Activated CD4-positive, alpha-beta T cell treated with anti-CD3 and anti-CD28 coated beads, Interleukin-2, amount 50 U/mL, for 16 hours (primary cell): ENCODE measurements around the gene CAMK2G.
"Not testable (repeated sequence)": the region's sequence is repeated elsewhere in the genome, so short reads cannot be mapped to it uniquely, and the experiment has no call there.

Source experiments
- DNase-seq: peaks from one replicate; pipeline ENCODE4 v3.0.0-alpha.2; 2020

The CAMK2G gene

DNA sequence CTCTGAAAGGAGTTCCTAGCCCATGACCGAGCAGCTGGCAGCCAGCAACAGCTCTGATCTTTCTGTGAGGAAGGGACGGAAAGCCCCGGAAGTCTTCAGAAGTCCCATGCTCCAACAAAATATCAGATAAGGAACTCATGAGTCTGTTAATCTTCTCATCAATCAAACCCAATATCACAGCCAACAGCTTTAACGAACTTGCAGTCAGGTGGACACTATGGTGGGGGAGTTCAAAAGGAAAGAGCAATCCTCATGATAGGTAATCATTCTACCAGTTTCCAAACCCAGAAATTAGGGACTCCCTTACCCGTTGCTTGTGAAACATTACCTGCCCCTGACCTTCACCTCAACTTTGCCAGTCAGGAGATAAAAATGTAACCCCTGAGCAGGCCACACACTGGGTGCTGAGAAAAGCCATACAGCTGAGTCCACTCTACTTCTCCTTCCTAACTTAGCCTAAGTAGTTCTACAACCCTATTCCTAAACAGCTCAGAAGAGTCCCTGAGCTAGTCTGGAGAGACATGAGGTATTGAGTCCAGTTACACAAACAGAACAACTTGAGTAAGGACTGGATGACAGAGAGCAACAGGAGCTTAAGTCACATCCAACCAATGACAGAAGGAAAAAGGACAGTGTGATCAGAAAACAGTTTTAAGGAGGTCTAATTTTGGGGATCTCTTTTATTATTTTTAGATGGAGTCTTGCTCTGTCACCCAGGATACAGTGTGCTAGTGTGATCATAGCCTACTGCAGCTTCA lies 65.1 kb downstream of the CAMK2G start:
- DNase-seq: no peak

DNA sequence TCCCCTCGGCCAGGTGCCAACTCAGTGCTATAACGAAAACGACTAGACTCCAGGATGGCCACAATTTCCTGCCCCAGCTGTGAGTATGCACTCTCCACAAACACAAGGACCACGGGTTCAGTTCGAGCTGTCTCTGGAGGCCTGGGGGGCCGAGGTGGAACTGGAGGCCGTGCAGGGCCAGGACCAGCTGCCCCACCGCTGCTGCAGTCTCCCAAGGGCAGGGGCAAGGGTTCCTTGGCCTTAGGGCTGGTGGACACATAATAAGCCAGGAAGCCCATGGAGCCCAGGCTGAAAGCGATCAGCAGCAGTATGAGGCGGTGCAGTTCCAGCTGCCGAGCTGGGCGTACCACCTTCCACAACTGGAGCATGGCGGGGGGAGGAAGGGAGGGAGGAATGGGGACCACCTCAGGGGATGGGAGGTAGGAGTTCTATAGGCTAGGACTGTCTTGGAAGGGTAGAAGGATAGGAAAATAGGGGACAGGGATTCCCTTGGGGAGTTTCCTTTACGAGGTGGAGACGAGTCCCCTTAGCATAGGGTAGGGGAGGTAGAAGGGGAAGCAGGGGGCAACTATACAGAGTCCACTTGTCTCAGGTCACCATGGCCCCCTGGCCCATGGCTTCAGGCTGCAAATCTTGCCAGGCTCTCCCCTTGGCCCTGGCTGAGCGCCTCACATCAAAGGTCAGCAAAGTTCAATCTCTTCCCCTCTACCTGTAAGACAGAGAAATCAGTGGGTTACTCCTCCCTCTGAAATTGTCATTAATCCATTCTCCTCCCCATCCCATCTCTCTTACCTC lies 66.1 kb downstream of the CAMK2G start:
- no peak for DNase-seq

DNA sequence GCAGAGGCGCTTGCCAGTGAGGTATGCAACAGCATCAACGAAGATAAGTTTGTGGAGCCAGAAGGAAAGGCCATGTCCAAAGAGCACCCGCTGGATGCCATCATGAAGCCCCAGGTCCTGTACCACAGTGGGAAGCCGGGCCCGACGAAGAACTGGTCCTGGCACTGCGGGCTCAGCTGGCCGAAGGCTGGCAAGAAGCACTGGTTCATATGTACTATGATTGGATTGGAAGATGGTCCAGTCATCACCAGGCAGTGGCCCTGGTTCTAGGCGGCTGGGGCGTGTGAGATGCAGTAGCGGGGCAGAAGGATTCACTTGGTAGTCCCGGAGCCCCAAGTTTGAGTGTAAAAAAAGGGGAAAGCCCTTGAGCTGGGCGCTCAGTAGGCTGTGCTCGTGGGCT lies 66.9 kb downstream of the CAMK2G start:
- DNase-seq: no peak

DNA sequence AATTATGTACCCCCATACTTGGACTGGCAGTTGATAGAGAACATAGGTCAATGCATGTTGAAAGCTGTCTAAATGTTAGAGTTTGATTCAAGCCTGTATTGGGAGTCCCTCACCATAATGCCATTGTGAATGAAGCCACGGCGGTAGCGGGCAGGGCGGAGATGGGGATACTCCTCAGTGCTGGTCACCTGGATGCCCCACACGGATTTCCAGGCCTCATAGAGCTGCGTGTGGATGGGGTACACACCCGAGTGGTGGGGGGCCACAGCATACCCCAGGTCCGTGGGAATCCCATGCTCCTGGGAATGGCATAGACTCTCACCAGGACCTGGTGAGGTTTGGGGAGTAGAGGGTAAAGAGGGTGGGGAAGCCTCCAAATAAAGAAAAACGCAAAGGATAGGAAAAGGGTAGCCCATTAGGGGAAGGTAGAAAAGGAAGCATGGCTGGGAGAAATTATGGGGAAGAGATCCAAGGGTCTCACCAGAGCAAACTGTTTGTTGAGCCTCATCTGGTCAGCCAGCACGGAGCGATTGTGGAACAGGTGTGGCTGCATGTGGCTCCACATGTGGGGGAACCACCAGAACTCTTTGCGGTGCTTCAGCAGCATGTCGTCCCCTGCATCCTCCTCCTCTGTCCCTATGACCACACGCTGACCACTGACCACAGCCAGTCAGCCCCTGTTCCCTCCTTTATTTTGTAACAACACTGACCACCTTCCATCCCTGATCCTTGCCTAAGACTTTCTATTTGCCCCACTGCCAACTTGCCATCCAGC lies 68.0 kb downstream of the CAMK2G start:
- no peak for DNase-seq

DNA sequence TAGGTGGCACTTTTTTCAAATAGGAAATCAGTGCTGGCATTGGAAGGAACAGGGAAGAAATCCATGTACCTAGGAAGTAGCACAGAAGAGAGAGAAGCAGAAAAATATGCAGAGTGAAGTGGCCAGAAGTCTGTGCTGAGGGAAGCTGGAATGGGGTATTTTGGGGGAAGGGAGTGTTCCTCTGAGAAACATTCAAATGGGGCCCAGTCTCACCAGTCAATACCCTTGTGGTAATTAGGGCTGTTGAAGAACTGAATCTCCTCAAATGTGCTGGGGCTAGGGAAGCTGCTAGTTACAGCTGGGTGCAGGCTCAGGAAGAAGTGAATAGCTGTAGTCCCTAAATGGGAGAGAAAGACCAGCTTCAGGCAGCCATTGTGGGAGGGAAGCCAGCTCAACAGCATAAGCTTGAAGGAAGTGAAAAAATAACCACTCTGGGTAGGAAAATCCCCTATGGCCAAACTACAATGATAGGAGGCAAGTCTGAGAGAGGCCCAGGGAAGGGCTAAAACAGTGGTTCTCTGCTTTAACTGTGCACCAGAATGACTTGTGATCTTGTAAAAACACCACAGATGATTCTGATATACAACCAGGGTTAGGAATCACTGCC lies 70.6 kb downstream of the CAMK2G start:
- DNase-seq: no peak

DNA sequence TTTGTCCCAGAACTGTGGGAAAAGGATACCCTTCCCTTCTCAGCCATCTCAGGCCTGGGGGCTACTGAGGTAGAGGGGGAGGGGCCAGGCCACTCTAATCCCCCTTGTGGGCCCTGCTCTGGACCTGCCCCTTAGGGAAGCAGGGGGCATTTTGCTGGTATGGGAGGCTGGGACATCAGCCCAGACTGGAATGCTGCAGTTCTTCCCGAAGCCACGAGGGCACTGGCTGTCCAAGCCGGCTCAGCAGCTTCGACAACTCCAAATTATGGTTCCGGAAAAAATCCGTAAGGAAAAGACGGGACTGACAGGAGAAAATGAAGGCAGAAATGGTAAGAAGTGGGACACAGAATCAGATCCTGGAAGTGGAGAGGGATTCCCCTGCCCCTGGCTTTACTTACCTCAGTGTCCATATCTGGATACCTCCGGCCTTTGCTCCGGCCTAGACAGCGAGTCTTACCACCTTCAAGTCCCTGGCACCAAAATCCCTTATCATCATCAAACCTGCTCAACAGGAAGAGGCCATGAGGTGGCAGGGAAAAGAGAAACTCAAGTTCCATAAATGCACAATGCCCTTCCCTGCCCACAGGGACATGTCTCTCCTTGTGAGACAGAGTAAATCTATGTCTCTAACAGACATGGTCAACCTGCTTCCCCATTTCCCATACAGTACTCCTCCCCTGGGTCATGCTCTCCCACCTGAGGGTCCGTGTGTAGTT lies 71.9 kb downstream of the CAMK2G start:
- no peak for DNase-seq

DNA sequence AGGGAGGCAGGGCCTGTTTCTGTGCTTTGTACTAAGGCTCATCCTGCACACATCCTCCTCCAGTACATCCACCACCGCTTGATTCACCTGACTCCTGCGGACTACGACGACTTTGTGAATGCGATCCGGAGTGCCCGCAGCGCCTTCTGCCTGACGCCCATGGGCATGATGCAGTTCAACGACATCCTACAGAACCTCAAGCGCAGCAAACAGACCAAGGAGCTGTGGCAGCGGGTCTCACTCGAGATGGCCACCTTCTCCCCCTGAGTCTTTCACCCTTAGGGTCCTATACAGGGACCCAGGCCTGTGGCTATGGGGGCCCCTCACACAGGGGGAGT lies 73.1 kb downstream of the CAMK2G start:
- no peak for DNase-seq

DNA sequence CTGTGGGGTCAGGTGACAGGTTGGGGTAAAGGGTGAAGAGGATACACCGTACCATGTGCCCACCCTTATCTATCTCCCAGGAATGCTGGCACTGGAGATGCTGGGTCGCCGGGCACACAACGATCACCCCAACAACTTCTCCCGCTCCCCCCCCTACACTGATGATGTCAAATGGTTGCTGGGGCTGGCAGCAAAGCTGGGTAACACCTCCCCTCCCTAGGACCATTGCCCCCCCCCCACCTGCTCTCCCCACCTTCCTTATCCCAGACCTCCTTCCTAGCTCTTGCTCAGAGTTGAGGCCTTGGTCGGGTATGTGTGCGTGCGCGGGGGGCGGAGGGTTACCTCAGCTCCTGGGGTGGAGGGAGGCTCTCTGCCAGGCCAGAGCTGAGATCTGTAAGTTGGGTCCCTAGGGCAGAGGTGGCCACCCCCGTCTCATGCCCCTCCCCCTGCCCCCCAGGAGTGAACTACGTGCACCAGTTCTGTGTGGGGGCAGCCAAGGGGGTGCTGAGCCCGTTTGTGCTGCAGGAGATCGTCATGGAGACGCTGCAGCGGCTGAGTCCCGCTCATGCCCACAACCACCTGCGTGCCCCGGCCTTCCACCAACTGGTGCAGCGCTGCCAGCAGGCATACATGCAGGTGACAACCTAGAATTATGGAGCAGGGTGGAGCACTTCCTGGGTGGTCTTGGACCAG lies 73.6 kb downstream of the CAMK2G start:
- no peak for DNase-seq

DNA sequence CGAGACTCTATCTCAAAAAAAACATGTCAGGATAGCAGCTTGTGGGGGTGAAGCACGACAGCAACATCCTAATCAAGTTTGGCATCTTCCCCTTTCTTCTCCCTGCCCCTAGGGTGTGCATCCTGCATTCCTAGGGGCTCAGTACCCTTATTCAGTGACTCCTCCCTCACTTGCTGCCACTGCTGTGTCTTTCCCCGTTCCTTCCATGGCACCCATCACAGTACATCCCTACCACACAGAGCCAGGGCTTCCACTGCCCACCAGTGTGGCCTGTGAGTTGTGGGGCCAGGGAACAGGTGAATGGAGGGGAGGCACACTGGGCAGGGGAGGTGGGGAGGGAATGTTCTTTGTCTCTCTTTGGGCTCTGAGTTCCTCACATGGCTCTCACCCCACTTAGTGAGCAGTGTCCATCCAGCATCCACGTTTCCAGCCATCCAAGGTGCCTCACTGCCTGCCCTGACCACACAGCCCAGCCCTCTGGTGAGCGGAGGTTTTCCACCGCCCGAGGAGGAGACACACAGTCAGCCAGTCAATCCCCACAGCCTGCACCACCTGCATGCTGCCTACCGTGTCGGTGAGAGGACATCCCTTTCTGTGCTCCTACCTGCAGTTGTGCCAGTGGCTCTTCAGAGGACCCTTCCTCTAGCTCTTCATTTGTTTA lies 74.3 kb downstream of the CAMK2G start:
- no peak for DNase-seq

DNA sequence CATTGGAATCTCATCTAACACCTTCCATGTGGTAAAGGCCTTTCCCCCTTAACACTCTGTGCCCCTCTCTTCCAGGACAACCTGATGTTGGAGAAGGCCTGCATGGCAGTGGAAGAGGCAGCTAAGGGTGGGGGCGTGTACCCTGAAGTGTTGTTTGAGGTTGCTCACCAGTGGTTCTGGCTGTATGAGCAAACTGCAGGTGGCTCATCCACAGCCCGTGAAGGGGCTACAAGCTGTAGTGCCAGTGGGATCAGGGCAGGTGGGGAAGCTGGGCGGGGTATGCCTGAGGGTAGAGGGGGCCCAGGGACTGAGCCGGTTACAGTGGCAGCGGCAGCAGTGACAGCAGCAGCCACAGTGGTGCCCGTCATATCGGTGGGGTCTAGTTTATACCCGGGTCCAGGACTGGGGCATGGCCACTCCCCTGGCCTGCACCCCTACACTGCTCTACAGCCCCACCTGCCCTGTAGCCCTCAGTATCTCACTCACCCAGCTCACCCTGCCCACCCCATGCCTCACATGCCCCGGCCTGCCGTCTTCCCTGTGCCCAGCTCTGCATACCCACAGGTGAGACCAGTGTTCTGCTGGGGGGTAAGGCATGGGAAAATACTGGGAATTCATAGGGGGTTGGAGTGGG lies 75.3 kb downstream of the CAMK2G start:
- DNase-seq: no peak

DNA sequence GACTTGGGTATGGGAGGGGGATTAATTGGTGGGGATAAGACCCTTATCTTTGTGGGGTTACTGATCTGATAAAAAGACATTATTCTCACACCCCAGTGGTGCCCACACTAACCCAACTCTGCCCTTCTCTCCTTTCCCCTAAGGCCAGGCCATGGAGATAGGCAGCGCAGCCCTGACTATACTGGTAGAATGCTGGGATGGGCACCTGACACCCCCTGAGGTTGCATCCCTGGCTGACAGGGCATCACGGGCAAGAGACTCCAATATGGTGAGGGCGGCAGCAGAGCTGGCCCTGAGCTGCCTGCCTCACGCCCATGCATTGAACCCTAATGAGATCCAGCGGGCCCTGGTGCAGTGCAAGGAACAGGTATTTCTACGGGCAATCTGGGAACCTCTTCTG lies 76.3 kb downstream of the CAMK2G start:
- DNase-seq: no peak

DNA sequence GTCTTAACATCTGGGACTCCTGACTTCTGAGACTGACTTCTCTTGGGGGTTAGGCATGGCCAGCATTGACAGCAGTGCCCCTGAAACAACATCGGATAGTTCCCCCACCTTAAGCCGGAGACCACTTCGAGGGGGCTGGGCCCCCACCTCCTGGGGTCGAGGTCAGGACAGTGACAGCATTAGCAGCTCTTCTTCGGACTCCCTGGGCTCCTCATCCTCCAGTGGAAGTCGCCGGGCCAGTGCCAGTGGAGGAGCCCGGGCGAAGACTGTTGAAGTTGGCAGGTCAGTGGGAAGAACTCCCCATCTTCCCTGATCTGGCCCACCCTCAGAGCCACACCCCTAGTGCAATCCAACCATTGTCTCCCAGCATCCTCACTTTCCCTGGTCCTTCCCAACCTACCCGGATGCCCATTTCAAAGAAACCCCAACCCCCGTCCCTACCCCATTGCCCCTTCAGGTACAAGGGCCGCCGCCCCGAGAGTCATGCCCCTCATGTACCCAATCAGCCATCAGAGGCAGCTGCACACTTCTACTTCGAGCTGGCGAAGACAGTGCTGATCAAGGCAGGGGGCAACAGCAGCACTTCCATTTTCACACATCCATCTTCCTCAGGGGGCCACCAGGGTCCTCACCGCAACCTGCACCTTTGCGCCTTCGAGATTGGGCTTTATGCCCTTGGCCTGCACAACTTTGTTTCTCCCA lies 76.9 kb downstream of the CAMK2G start:
- no peak for DNase-seq

DNA sequence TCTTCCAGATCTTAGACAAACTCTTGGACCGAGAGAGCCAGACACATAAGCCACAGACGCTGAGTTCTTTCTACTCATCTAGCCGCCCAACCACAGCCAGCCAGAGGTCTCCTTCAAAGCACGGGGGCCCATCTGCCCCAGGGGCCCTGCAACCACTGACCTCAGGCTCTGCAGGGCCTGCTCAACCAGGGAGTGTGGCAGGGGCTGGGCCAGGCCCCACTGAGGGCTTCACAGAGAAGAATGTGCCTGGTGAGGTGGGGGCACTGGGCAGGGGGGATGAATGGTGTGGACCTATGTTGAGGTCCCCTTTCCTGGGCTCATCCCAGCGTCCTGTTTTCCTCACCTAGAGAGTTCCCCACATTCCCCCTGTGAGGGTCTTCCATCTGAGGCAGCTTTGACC lies 77.6 kb downstream of the CAMK2G start:
- DNase-seq: no peak

DNA sequence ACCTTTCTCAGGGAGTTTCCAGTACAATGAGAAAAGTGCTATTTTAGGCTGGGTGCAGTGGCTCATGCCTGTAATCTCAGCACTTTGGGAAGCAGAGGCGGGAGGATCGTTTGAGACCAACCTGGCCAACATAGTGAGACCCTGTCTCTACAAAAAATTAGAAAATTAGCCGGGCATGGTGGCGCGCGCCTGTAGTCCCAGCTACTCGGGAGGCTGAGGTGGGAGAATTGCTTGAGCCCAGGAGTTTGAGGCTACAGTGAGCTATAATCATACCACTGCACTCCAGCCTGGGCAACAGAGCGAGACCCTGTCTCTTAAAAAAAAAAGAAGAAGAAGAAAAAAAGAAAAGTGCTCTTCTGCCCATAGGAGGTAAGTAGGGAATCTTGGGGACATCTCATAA lies 78.3 kb downstream of the CAMK2G start:
- DNase-seq: not testable (repeated sequence)

DNA sequence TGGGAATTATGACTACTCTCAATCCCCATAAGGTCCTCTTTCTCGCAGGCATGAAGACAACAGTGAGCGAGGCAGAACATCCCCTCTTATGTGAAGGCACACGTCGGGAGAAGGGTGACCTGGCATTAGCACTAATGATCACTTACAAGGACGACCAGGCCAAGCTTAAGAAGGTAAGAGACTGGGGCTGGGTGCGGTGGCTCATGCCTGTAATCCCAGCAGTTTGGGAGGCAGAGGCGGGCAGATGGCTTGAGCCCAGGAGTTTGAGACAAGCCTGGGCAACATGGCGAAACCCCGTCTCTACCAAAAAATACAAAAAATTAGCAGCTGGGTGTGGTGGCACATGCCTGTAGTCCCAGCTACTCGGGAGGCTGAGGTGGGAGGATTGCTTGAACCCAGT lies 78.9 kb downstream of the CAMK2G start:
- DNase-seq: not testable (repeated sequence)

DNA sequence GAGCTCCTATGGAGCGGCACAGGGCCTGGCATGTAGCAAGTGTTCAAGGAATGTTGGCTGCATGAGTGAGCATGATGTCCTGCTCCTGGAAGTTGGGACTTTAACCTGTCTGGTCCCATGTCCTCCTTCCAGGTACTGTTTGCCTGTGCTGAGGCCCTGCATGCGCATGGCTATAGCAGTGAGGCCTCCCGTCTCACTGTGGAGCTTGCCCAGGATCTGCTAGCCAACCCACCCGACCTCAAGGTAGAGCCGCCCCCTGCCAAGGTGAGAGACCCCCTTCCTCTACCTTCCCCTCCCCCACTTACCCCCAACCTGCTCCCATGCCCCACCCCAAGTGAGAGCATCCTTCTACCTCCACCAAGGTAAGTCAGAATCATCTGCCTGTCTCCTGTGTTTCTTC lies 80.9 kb downstream of the CAMK2G start:
- DNase-seq: no peak

DNA sequence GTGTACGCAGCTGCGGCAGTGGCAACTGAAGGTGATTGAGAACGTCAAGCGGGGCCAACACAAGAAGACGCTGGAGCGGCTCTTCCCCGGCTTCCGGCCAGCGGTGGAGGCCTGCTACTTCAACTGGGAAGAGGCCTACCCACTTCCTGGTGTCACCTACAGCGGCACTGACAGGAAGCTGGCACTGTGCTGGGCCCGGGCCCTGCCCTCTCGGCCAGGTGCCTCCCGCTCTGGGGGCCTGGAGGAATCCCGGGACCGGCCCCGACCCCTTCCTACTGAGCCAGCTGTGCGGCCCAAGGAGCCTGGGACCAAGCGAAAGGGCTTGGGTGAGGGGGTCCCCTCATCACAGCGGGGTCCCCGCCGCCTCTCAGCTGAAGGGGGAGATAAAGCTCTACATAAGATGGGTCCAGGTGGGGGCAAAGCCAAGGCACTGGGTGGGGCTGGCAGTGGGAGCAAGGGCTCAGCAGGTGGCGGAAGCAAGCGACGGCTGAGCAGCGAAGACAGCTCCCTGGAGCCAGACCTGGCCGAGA lies 82.4 kb downstream of the CAMK2G start:
- DNase-seq: no peak

DNA sequence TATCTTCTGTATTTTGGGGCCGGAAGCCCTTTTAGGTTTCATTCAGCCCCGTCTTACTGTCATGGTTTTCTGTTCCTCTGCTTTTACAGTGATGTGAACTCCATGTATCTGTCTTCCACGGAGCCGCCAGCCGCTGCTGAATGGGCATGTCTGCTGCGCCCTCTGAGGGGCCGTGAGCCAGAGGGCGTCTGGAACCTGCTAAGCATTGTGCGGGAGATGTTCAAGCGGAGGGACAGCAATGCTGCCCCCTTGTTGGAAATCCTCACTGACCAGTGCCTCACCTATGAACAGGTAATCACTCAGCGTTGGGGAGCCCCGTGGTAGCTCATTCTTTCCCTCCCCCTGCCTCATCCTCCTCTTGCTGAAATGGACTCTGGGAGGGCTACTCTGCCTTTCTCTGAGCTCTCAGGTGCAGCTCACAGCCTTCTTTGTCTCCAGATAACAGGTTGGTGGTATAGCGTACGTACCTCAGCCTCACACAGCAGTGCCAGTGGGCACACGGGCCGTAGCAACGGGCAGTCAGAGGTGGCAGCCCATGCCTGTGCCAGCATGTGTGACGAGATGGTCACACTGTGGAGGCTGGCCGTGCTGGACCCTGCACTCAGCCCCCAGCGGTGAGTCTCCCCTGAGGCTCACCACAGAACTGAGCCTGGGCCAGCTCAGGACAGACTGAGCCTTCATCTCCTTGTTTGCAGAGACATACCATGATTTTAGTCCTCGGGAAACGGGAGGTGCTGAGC lies 83.3 kb downstream of the CAMK2G start:
- no peak for DNase-seq

DNA sequence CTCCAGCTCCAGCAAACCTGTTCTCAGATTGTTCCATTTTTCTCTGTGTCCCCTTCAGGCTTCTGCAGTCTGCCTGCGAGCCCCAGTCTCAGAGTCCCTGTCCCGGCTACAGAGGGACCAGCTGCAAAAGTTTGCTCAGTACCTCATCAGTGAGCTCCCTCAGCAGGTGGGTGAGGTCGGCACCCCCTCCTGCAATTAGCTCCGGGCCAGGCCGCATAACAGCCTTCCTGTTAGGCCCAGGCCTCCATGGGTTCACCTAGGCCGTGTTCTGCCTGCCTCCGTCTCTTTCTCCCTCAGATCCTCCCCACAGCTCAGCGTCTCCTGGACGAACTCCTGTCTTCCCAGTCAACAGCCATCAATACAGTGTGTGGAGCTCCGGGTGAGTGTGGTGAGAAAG lies 84.7 kb downstream of the CAMK2G start:
- no peak for DNase-seq
